Mesendoderm (in vitro differentiated cells): ENCODE measurements around the gene SLC7A9.

ENCODE experiments used
- DNase-seq: peaks from one replicate; pipeline ENCODE4 v3.0.0; 2013
- H2AK5ac ChIP-seq: 2 replicates; pipeline ENCODE4 v1.6.1; 2013; ENCODE audit warnings: low read length, inconsistent platforms
- H2BK120ac ChIP-seq: 2 replicates; pipeline ENCODE4 v1.6.1; 2013; ENCODE audit warnings: low read depth, mild to moderate bottlenecking, low read length, moderate library complexity, mixed read lengths
- H2BK15ac ChIP-seq: replicated peaks from 2 replicates; pipeline ENCODE4 v1.6.1; 2013; ENCODE audit warnings: low read depth, mild to moderate bottlenecking, moderate library complexity
- H2BK5ac ChIP-seq: 2 replicates; pipeline ENCODE4 v1.6.1; 2013; ENCODE audit warnings: low read length, inconsistent platforms
- H3K18ac ChIP-seq: 2 replicates; pipeline ENCODE4 v1.6.1; 2013; ENCODE audit warnings: mild to moderate bottlenecking, low read length, mixed read lengths
- H3K23ac ChIP-seq: one replicate; pipeline ENCODE4 v1.6.1; 2013; ENCODE audit warnings: low read length
- H3K27ac ChIP-seq: 2 replicates; pipeline ENCODE4 v1.5.1; 2013; ENCODE audit warnings: low read depth, mild to moderate bottlenecking, inconsistent platforms, low read length, moderate library complexity
- H3K27me3 ChIP-seq: 2 replicates; pipeline ENCODE4 v1.6.1; 2013; ENCODE audit warnings: low read length, control low read depth, mild to moderate bottlenecking, inconsistent platforms; ENCODE audit not compliant: insufficient read depth, poor library complexity
- H3K36me3 ChIP-seq: 2 replicates; pipeline ENCODE4 v1.6.1; 2013; ENCODE audit warnings: low read length, inconsistent platforms; ENCODE audit not compliant: control insufficient read depth, insufficient read depth
- H3K4ac ChIP-seq: one replicate; pipeline ENCODE4 v1.6.1; 2013; ENCODE audit warnings: low read depth, mild to moderate bottlenecking, low read length, moderate library complexity
- H3K4me1 ChIP-seq: 2 replicates; pipeline ENCODE4 v1.6.1; 2013; ENCODE audit warnings: low read depth, low read length, inconsistent platforms; ENCODE audit not compliant: control insufficient read depth
- H3K4me2 ChIP-seq: 2 replicates; pipeline ENCODE4 v1.6.1; 2013; ENCODE audit warnings: low read length
- H3K4me3 ChIP-seq: 2 replicates; pipeline ENCODE4 v1.5.1; 2013; ENCODE audit warnings: mild to moderate bottlenecking, low read length
- H3K56ac ChIP-seq: one replicate; pipeline ENCODE4 v1.6.1; 2013; ENCODE audit warnings: low read length
- H3K79me1 ChIP-seq: 2 replicates; pipeline ENCODE4 v1.6.1; 2013; ENCODE audit warnings: low read length, inconsistent platforms
- H3K79me2 ChIP-seq: 2 replicates; pipeline ENCODE4 v1.6.1; 2013; ENCODE audit warnings: mild to moderate bottlenecking, low read length; ENCODE audit not compliant: control insufficient read depth, insufficient read depth
- H3K9ac ChIP-seq: 2 replicates; pipeline ENCODE4 v1.6.1; 2013; ENCODE audit warnings: low read length, inconsistent platforms
- H4K5ac ChIP-seq: one replicate; pipeline ENCODE4 v1.6.1; 2013; ENCODE audit warnings: low read length
- H4K8ac ChIP-seq: one replicate; pipeline ENCODE4 v1.6.1; 2013; ENCODE audit warnings: low read depth, mild to moderate bottlenecking, control low read depth, low read length, moderate library complexity
- WGBS: extraction: QIAGEN DNeasy Blood & Tissue Kit; methylation state at CpG from one replicate; pipeline ENCODE4 v1.1.7; 2013; ENCODE audit warnings: low lambda C conversion rate, missing lambda C conversion rate; ENCODE audit not compliant: insufficient coverage; ENCODE audit errors: extremely low coverage; 5-methylcytosine and 5-hydroxymethylcytosine counted together

The SLC7A9 gene

DNA sequence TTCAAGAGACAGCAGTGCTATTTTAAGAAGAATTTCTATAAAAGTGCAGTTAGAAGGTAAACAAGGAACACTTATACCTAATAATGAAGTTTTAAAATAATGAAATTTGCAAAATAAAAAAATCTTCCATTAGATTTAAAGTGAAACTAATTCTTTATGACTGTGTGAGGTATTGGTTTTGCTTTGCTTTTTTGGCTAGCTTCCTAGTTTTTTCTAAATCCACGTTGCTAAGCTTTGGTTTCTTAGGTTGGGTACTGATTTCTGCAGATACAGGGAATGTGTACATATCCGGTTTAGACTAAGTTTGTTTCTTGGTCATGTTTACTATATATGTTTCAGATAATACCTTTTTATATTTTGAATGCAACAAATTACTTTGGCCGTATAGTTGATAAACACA lies 59.8 kb downstream of the SLC7A9 start:
- Histone ChIP-seq H2BK120ac (no peak overlapping the region), H3K9ac (no peak overlapping the region), H4K5ac (no peak overlapping the region), H2AK5ac (no peak overlapping the region), H3K79me1 (no peaks in the 10 kb centered on the region), H2BK15ac (no peak overlapping the region), H3K27ac (no peak overlapping the region), H3K79me2 (no peaks in the 10 kb centered on the region), H3K4me3 (no peak overlapping the region), H3K4me2 (no peak overlapping the region), H3K4me1 (no peaks in the 10 kb centered on the region), H3K27me3 (no peaks in the 10 kb centered on the region), H3K56ac (no peak overlapping the region), H2BK5ac (no peak overlapping the region), H3K36me3 (no peaks in the 10 kb centered on the region), H3K4ac (no peak overlapping the region), H3K18ac (no peak overlapping the region), H3K23ac (no peak overlapping the region), H4K8ac (no peak overlapping the region)
- no CpG with 5 or more reads among the region's 3 CpGs for WGBS
- no peak for DNase-seq

GRCh38 chr19:32809254-32809653 lies 60.3 kb downstream of the SLC7A9 start:
- no peaks in the 10 kb centered on the region for H3K4me1 ChIP-seq
- no peak overlapping the region for H3K18ac ChIP-seq
- H3K27ac ChIP-seq, result no peak overlapping the region
- no peaks in the 10 kb centered on the region for H3K79me1 ChIP-seq
- H4K8ac ChIP-seq, result no peak overlapping the region
- no peak overlapping the region for H3K4ac ChIP-seq
- H3K4me2 ChIP-seq, result no peak overlapping the region
- H3K4me3 ChIP-seq, result no peak overlapping the region
- H2AK5ac ChIP-seq, result no peak overlapping the region
- H3K36me3 ChIP-seq, result no peaks in the 10 kb centered on the region
- H4K5ac ChIP-seq, result no peak overlapping the region
- no peaks in the 10 kb centered on the region for H3K79me2 ChIP-seq
- WGBS, result no CpG with 5 or more reads among the region's 5 CpGs
- H2BK15ac ChIP-seq, result no peak overlapping the region
- H2BK5ac ChIP-seq, result no peak overlapping the region
- no peaks in the 10 kb centered on the region for H3K27me3 ChIP-seq
- no peak for DNase-seq
- H3K23ac ChIP-seq, result no peak overlapping the region
- no peak overlapping the region for H2BK120ac ChIP-seq
- no peak overlapping the region for H3K56ac ChIP-seq
- no peak overlapping the region for H3K9ac ChIP-seq

GRCh38 chr19:32808236-32808635 lies 61.3 kb downstream of the SLC7A9 start:
- H2AK5ac ChIP-seq, result no peak overlapping the region
- no peak for DNase-seq
- H3K36me3 ChIP-seq, result no peaks in the 10 kb centered on the region
- no peak overlapping the region for H2BK5ac ChIP-seq
- no peak overlapping the region for H4K8ac ChIP-seq
- WGBS, result no CpG with 5 or more reads among the region's 4 CpGs
- no peaks in the 10 kb centered on the region for H3K4me1 ChIP-seq
- no peak overlapping the region for H3K56ac ChIP-seq
- H3K79me1 ChIP-seq, result no peaks in the 10 kb centered on the region
- no peak overlapping the region for H3K4me3 ChIP-seq
- H3K4me2 ChIP-seq, result no peak overlapping the region
- H3K79me2 ChIP-seq, result no peaks in the 10 kb centered on the region
- no peak overlapping the region for H3K23ac ChIP-seq
- H2BK120ac ChIP-seq, result no peak overlapping the region
- H4K5ac ChIP-seq, result no peak overlapping the region
- H3K9ac ChIP-seq, result no peak overlapping the region
- H2BK15ac ChIP-seq, result no peak overlapping the region
- H3K4ac ChIP-seq, result no peak overlapping the region
- no peak overlapping the region for H3K27ac ChIP-seq
- no peaks in the 10 kb centered on the region for H3K27me3 ChIP-seq
- no peak overlapping the region for H3K18ac ChIP-seq

GRCh38 chr19:32802840-32803239 lies 66.7 kb downstream of the SLC7A9 start:
- no peak overlapping the region for H3K23ac ChIP-seq
- H3K27ac ChIP-seq, result no peak overlapping the region
- no peak overlapping the region for H3K4ac ChIP-seq
- no peak overlapping the region for H4K8ac ChIP-seq
- no peak overlapping the region for H3K18ac ChIP-seq
- H3K79me1 ChIP-seq, result no peaks in the 10 kb centered on the region
- no peak overlapping the region for H3K4me2 ChIP-seq
- H3K4me1 ChIP-seq, result no peaks in the 10 kb centered on the region
- H2BK120ac ChIP-seq, result no peak overlapping the region
- H2BK5ac ChIP-seq, result no peak overlapping the region
- no CpG with 5 or more reads among the region's 12 CpGs for WGBS
- no peak overlapping the region for H4K5ac ChIP-seq
- no peak for DNase-seq
- no peaks in the 10 kb centered on the region for H3K79me2 ChIP-seq
- H3K27me3 ChIP-seq, result no peaks in the 10 kb centered on the region
- H3K36me3 ChIP-seq, result no peaks in the 10 kb centered on the region
- no peak overlapping the region for H3K9ac ChIP-seq
- no peak overlapping the region for H3K56ac ChIP-seq
- H2BK15ac ChIP-seq, result no peak overlapping the region
- no peak overlapping the region for H2AK5ac ChIP-seq
- no peak overlapping the region for H3K4me3 ChIP-seq

- no CpG with 5 or more reads among the region's 4 CpGs for WGBS
- H4K5ac ChIP-seq, result no peak overlapping the region
- H4K8ac ChIP-seq, result no peak overlapping the region
- DNase-seq, result no peak
- H2BK120ac ChIP-seq, result no peak overlapping the region
- H3K23ac ChIP-seq, result no peak overlapping the region
- no peaks in the 10 kb centered on the region for H3K4me1 ChIP-seq
- no peak overlapping the region for H3K9ac ChIP-seq
- H3K56ac ChIP-seq, result no peak overlapping the region
- no peaks in the 10 kb centered on the region for H3K27me3 ChIP-seq
- no peak overlapping the region for H3K27ac ChIP-seq
- no peak overlapping the region for H3K4me2 ChIP-seq
- H3K36me3 ChIP-seq, result no peaks in the 10 kb centered on the region
- H3K4ac ChIP-seq, result no peak overlapping the region
- no peaks in the 10 kb centered on the region for H3K79me2 ChIP-seq
- no peak overlapping the region for H3K4me3 ChIP-seq
- H3K18ac ChIP-seq, result no peak overlapping the region
- H2AK5ac ChIP-seq, result no peak overlapping the region
- no peaks in the 10 kb centered on the region for H3K79me1 ChIP-seq
- H2BK5ac ChIP-seq, result no peak overlapping the region
- H2BK15ac ChIP-seq, result no peak overlapping the region
Observed at GRCh38 chr19:32800754-32801153, 68.8 kb downstream of the SLC7A9 start.

- H3K56ac ChIP-seq, result no peak overlapping the region
- H2BK15ac ChIP-seq, result no peak overlapping the region
- H2BK120ac ChIP-seq, result no peak overlapping the region
- H3K4ac ChIP-seq, result no peak overlapping the region
- H3K4me1 ChIP-seq, result no peaks in the 10 kb centered on the region
- H3K27ac ChIP-seq, result no peak overlapping the region
- no peak for DNase-seq
- no peak overlapping the region for H3K4me2 ChIP-seq
- no peak overlapping the region for H3K4me3 ChIP-seq
- H3K9ac ChIP-seq, result no peak overlapping the region
- no peaks in the 10 kb centered on the region for H3K27me3 ChIP-seq
- no peaks in the 10 kb centered on the region for H3K79me1 ChIP-seq
- no peak overlapping the region for H3K23ac ChIP-seq
- no peak overlapping the region for H3K18ac ChIP-seq
- no peaks in the 10 kb centered on the region for H3K36me3 ChIP-seq
- no peaks in the 10 kb centered on the region for H3K79me2 ChIP-seq
- no peak overlapping the region for H4K5ac ChIP-seq
- no peak overlapping the region for H2BK5ac ChIP-seq
- H4K8ac ChIP-seq, result no peak overlapping the region
- no peak overlapping the region for H2AK5ac ChIP-seq
Observed at GRCh38 chr19:32800191-32800590, 69.4 kb downstream of the SLC7A9 start.
